Caco-2 (cell line): Measurements from ENCODE around the gene PWP1. TPM values are rescaled to one million over a fixed set of nuclear protein-coding genes. Genes with fewer than 3 reads are reported as not detected.

Experiments
- BruUV-seq: library from RNA; stranded (reverse); fragments of 400-500 nt; replicated peaks from 2 replicates; lab custom pipeline; 2021; lab: Mats Ljungman, UMichigan
- CTCF ChIA-PET: fragments of 300-600 bp; sonication (Branson Sonifier 250); formaldehyde crosslinking; loops from one replicate; lab custom pipeline; 2022; ENCODE audit warnings: antibody characterized with exemption; lab: Charles Lee
- POLR2A ChIA-PET: fragments of 300-600 bp; sonication (Branson Sonifier 250); formaldehyde crosslinking; loops from one replicate; lab custom pipeline; 2022; ENCODE audit warnings: antibody characterized with exemption; lab: Charles Lee
- DNase-seq, 2 experiments: peaks; one replicate each; pipeline versions ENCODE4 v3.0.0 to v3.0.0-alpha.2; 2020 to 2022
- H3K27me3 ChIP-seq: replicated peaks from 2 replicates; pipeline ENCODE4 v1.6.0; 2011; ENCODE audit warnings: low read length; ENCODE audit not compliant: control insufficient read depth, insufficient read depth
- H3K36me3 ChIP-seq: 2 replicates; pipeline ENCODE4 v1.5.1; 2011; ENCODE audit warnings: low read length; ENCODE audit not compliant: control insufficient read depth, insufficient read depth
- H3K4me1 ChIP-seq: fragments of 250-450 bp; sonication (Bioruptor Pico); 2 replicates; pipeline ENCODE4 v1.5.1; 2020; ENCODE audit warnings: mild to moderate bottlenecking
- H3K4me3 ChIP-seq: 2 replicates; pipeline ENCODE4 v1.5.1; 2011; ENCODE audit warnings: low read depth, mild to moderate bottlenecking, control low read depth, low read length
- H3K9me3 ChIP-seq: fragments of 250-450 bp; sonication (Bioruptor Pico); 2 replicates; pipeline ENCODE4 v1.5.1; 2020; ENCODE audit warnings: mild to moderate bottlenecking, moderate library complexity
- H3K27ac Mint-ChIP-seq: one replicate; pipeline ENCODE4 v1.8.0; 2022; ENCODE audit warnings: mixed read lengths; ENCODE audit not compliant: unreplicated experiment
- H3K27me3 Mint-ChIP-seq: one replicate; pipeline ENCODE4 v1.8.0; 2022; ENCODE audit warnings: mixed read lengths; ENCODE audit not compliant: insufficient read depth, unreplicated experiment
- H3K36me3 Mint-ChIP-seq: one replicate; pipeline ENCODE4 v1.8.0; 2022; ENCODE audit warnings: mild to moderate bottlenecking, mixed read lengths; ENCODE audit not compliant: insufficient read depth, unreplicated experiment
- H3K4me1 Mint-ChIP-seq: one replicate; pipeline ENCODE4 v1.8.0; 2022; ENCODE audit warnings: low read depth, mixed read lengths; ENCODE audit not compliant: unreplicated experiment
- H3K4me3 Mint-ChIP-seq: one replicate; pipeline ENCODE4 v1.8.0; 2022; ENCODE audit warnings: mild to moderate bottlenecking, moderate library complexity, mixed read lengths; ENCODE audit not compliant: unreplicated experiment
- H3K9me3 Mint-ChIP-seq: one replicate; pipeline ENCODE4 v1.8.0; 2022; ENCODE audit warnings: mixed read lengths; ENCODE audit not compliant: unreplicated experiment
- intact Hi-C: fragments of 100-400 bp; cut with micrococcal nuclease; formaldehyde crosslinking; loops from one replicate; pipeline ENCODE4 v1.10.0; 2022; ENCODE audit not compliant: unreplicated experiment
- total RNA-seq: library from RNA; stranded (reverse); gene quantifications from 2 replicates; pipeline ENCODE4 v1.2.3, GENCODE V29; 2022
- TF ChIP-seq, protein P1 (sequence below), 2 experiments: fragments of 200-600 bp in 1 of 2; IDR thresholded peaks; 1 replicate in 1 of 2; 2 replicates in 1 of 2; pipeline versions ENCODE4 v1.5.1 to v1.8.0; 2011 to 2022; ENCODE audit warnings: antibody characterized with exemption in 1 of 2, control low read depth in 1 of 2, inconsistent platforms in 1 of 2, low read depth in 1 of 2, low read length in 1 of 2, mild to moderate bottlenecking in 1 of 2, moderate library complexity in 1 of 2; ENCODE audit not compliant: insufficient read depth in 1 of 2, severe bottlenecking in 1 of 2, unreplicated experiment in 1 of 2

PWP1 gene
- total RNA-seq, 1 experiment from 2014 or later, result 44.6 TPM

GRCh38 chr12:107677671-107678070 lies 7.9 kb upstream of the PWP1 start:
- H3K36me3 Mint-ChIP-seq, result no peaks in the 10 kb centered on the region
- BruUV-seq, result no TSS peak
- intact Hi-C loops, result no loop called here
- H3K36me3 ChIP-seq, result no peaks in the 10 kb centered on the region
- no peaks in the 10 kb centered on the region for H3K9me3 Mint-ChIP-seq
- ChIA-PET POLR2A (no interaction called here), CTCF (interaction anchor here (1.0 to 1.2 kb wide), 2 partner anchors 17 to 207 kb away, joined by 3 read pairs; no protein-coding TSS in a partner anchor)
- H3K4me3 Mint-ChIP-seq, result no peak overlapping the region
- no peak overlapping the region for H3K4me3 ChIP-seq
- no peaks in the 10 kb centered on the region for H3K4me1 Mint-ChIP-seq
- H3K9me3 ChIP-seq, result no peaks in the 10 kb centered on the region
- DNase-seq, result no peak
- H3K4me1 ChIP-seq, result no peaks in the 10 kb centered on the region; the same call in 1 of the 2 replicates
- TF ChIP-seq, protein P1, sequence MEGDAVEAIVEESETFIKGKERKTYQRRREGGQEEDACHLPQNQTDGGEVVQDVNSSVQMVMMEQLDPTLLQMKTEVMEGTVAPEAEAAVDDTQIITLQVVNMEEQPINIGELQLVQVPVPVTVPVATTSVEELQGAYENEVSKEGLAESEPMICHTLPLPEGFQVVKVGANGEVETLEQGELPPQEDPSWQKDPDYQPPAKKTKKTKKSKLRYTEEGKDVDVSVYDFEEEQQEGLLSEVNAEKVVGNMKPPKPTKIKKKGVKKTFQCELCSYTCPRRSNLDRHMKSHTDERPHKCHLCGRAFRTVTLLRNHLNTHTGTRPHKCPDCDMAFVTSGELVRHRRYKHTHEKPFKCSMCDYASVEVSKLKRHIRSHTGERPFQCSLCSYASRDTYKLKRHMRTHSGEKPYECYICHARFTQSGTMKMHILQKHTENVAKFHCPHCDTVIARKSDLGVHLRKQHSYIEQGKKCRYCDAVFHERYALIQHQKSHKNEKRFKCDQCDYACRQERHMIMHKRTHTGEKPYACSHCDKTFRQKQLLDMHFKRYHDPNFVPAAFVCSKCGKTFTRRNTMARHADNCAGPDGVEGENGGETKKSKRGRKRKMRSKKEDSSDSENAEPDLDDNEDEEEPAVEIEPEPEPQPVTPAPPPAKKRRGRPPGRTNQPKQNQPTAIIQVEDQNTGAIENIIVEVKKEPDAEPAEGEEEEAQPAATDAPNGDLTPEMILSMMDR (IDR thresholded peaks at IDR 0.05; ENCODE audit: insufficient read depth in 1 of 2, low read depth in 1 of 2, low read length in 1 of 2, severe bottlenecking in 1 of 2, unreplicated experiment in 1 of 2), result no peak
- H3K27ac Mint-ChIP-seq, result no peak overlapping the region
- H3K27me3 ChIP-seq, result no peaks in the 10 kb centered on the region
- peaks cover 8% of the 10 kb centered on the region for H3K27me3 Mint-ChIP-seq

- H3K9me3 ChIP-seq, result no peaks in the 10 kb centered on the region
- ChIA-PET CTCF (no interaction called here), POLR2A (no interaction called here)
- no peak overlapping the region for H3K4me3 ChIP-seq
- no TSS peak for BruUV-seq
- H3K4me1 ChIP-seq, result peaks cover 1% of the 10 kb centered on the region; the same call in 1 of the 2 replicates
- H3K36me3 ChIP-seq, result no peaks in the 10 kb centered on the region
- TF ChIP-seq, protein P1 (IDR thresholded peaks at IDR 0.05; ENCODE audit: insufficient read depth in 1 of 2, low read depth in 1 of 2, low read length in 1 of 2, severe bottlenecking in 1 of 2, unreplicated experiment in 1 of 2), result no peak
- Mint-ChIP-seq H3K4me1 (no peaks in the 10 kb centered on the region), H3K4me3 (no peak overlapping the region), H3K27ac (no peak overlapping the region), H3K27me3 (peaks cover 8% of the 10 kb centered on the region), H3K36me3 (no peaks in the 10 kb centered on the region), H3K9me3 (no peaks in the 10 kb centered on the region)
- DNase-seq, result no peak
- no peaks in the 10 kb centered on the region for H3K27me3 ChIP-seq
- intact Hi-C loops, result no loop called here
These were observed 6.3 kb upstream of the PWP1 start for GRCh38 chr12:107679336-107679735.

GRCh38 chr12:107681455-107681835 lies 4.2 kb upstream of the PWP1 start:
- ChIA-PET POLR2A (no interaction called here), CTCF (no interaction called here)
- no peaks in the 10 kb centered on the region for H3K4me1 Mint-ChIP-seq
- no peaks in the 10 kb centered on the region for H3K9me3 Mint-ChIP-seq
- peaks cover 13% of the 10 kb centered on the region for H3K36me3 Mint-ChIP-seq
- H3K27me3 Mint-ChIP-seq, result peaks cover 8% of the 10 kb centered on the region
- Histone ChIP-seq H3K36me3 (no peaks in the 10 kb centered on the region), H3K4me1 (peaks cover 7% of the 10 kb centered on the region), H3K9me3 (no peaks in the 10 kb centered on the region), H3K4me3 (no peak overlapping the region), H3K27me3 (no peaks in the 10 kb centered on the region)
- BruUV-seq, result no TSS peak
- TF ChIP-seq, protein P1 (IDR thresholded peaks at IDR 0.05; ENCODE audit: insufficient read depth in 1 of 2, low read depth in 1 of 2, low read length in 1 of 2, severe bottlenecking in 1 of 2, unreplicated experiment in 1 of 2), result no peak
- H3K27ac Mint-ChIP-seq, result no peak overlapping the region
- H3K4me3 Mint-ChIP-seq, result no peak overlapping the region
- intact Hi-C loops, result no loop called here
- no peak for DNase-seq
